Gastroesophageal sphincter (tissue), 4 donors: Measurements from ENCODE around the gene DNAH8. TPM values are rescaled to one million over a fixed set of nuclear protein-coding genes. Genes with fewer than 3 reads are reported as not detected.

ENCODE experiments used
- ATAC-seq: fragments of 150-250 bp; one replicate; pipeline ENCODE4 v1.9.1; 2016; ENCODE audit warnings: mild to moderate bottlenecking, moderate library complexity
- H3K27ac ChIP-seq, 4 donors: fragments of 200-600 bp; sonication (generic) in 3 of 4; 1 replicate in 3 of 4; 2 replicates in 1 of 4; pipeline ENCODE4 v1.5.1; 2016 to 2019
- H3K27me3 ChIP-seq: fragments of 200-600 bp; sonication (generic); one replicate; pipeline ENCODE4 v1.5.1; 2019
- H3K36me3 ChIP-seq, 2 donors: fragments of 200-600 bp; sonication (generic); one replicate each; pipeline ENCODE4 v1.5.1; 2019; ENCODE audit warnings: control low read depth in 1 of 2
- H3K4me1 ChIP-seq, 3 donors: fragments of 200-600 bp; sonication (generic); 1 replicate in 2 of 3; 2 replicates in 1 of 3; pipeline ENCODE4 v1.5.1; 2016 to 2019; ENCODE audit warnings: control low read depth in 2 of 3
- H3K4me3 ChIP-seq, 2 donors: fragments of 200-600 bp; sonication (generic); one replicate each; pipeline ENCODE4 v1.5.1; 2019; ENCODE audit warnings: mild to moderate bottlenecking in 1 of 2, moderate library complexity in 1 of 2
- H3K9me3 ChIP-seq, 3 donors: fragments of 200-600 bp; sonication (generic); one replicate each; pipeline ENCODE4 v1.5.1; 2017 to 2019; ENCODE audit warnings: control low read depth in 2 of 3
- CTCF ChIP-seq, 4 experiments: fragments of 200-600 bp in 2 of 4; fragments of 450-650 bp in 2 of 4; sonication (generic) in 1 of 4; IDR thresholded peaks; one replicate each; pipeline ENCODE4 v1.5.1; 2017 to 2019; ENCODE audit warnings: antibody characterized with exemption in 4 of 4, mild to moderate bottlenecking in 2 of 4, moderate library complexity in 2 of 4
- EP300 ChIP-seq: sonication (generic); formaldehyde crosslinking; IDR thresholded peaks from one replicate; pipeline ENCODE4 v1.6.1; 2017; ENCODE audit warnings: antibody characterized with exemption, mild to moderate bottlenecking
- POLR2A ChIP-seq, 2 donors: fragments of 450-650 bp; IDR thresholded peaks; one replicate each; pipeline ENCODE4 v1.6.1; 2017; ENCODE audit warnings: antibody characterized with exemption in 2 of 2, mild to moderate bottlenecking in 2 of 2, moderate library complexity in 1 of 2
- POLR2AphosphoS5 ChIP-seq: sonication (generic); formaldehyde crosslinking; IDR thresholded peaks from one replicate; pipeline ENCODE4 v1.6.1; 2017; ENCODE audit warnings: antibody characterized with exemption
- WGBS, 2 donors: methylation state at CpG; one replicate each; pipeline ENCODE4 v1.1.5; 2018; ENCODE audit warnings: low coverage in 1 of 2; 5-methylcytosine and 5-hydroxymethylcytosine counted together
- total RNA-seq, 4 donors: library from RNA; depleted of rRNA; stranded (reverse); fragments of >200 nt; gene quantifications; one replicate each; pipeline ENCODE4 v1.1.0, GENCODE V29; 2016

The DNAH8 gene
- total RNA-seq, 4 donors from 2014 or later, result not detected

GRCh38 chr6:39044181-39044580 lies 329.1 kb downstream of the DNAH8 start:
- H3K4me3 ChIP-seq, result no peak overlapping the region
- H3K27ac ChIP-seq, result no peak overlapping the region
- H3K4me1 ChIP-seq, result peaks cover 0 to 9% (median 5%) of the 10 kb centered on the region in 3 donors
- H3K36me3 ChIP-seq, result no peaks in the 10 kb centered on the region
- ATAC-seq, result no peak
- 39 to 92% methylated on average over 3 to 4 of the region's 4 CpGs for WGBS, 2 donors
- no peak for TF ChIP-seq POLR2AphosphoS5
- TF ChIP-seq CTCF (IDR thresholded peaks at IDR 0.05), result no peak
- no peak for TF ChIP-seq POLR2A (IDR thresholded peaks at IDR 0.05)
- no peak for TF ChIP-seq EP300
- H3K9me3 ChIP-seq, result peaks cover 0 to 7% (median 0%) of the 10 kb centered on the region in 3 donors
- peaks cover 78% of the 10 kb centered on the region for H3K27me3 ChIP-seq

- Histone ChIP-seq H3K9me3 (no peaks in the 10 kb centered on the region), H3K27ac (no peak overlapping the region), H3K4me1 (peaks cover 0 to 10% (median 5%) of the 10 kb centered on the region in 3 donors), H3K4me3 (no peak overlapping the region), H3K36me3 (no peaks in the 10 kb centered on the region), H3K27me3 (peaks cover 67% of the 10 kb centered on the region)
- no peak for ATAC-seq
- no peak for TF ChIP-seq POLR2A (IDR thresholded peaks at IDR 0.05)
- 93 to 100% methylated on average over 1 to 2 of the region's 6 CpGs for WGBS, 2 donors
Measured at GRCh38 chr6:39047434-39048327, 332.6 kb downstream of the DNAH8 start.

- Histone ChIP-seq H3K4me1 (peaks cover 0 to 10% (median 5%) of the 10 kb centered on the region in 3 donors), H3K27ac (no peak within 1 kb of the TSS), H3K9me3 (no peaks in the 10 kb centered on the region), H3K27me3 (peaks cover 69% of the 10 kb centered on the region), H3K36me3 (no peaks in the 10 kb centered on the region), H3K4me3 (peak within 1 kb of the TSS in 1 of 2 donors; percentile 44)
- TF ChIP-seq CTCF (IDR thresholded peaks at IDR 0.05) (no peak), POLR2A (IDR thresholded peaks at IDR 0.05) (no peak), POLR2AphosphoS5 (no peak), EP300 (no peak)
- 8 to 20% methylated on average over 5 to 11 of the region's 74 CpGs for WGBS, 2 donors
- ATAC-seq, result no peak
Measured at GRCh38 chr6:39048481-39049399, 333.6 kb downstream of the DNAH8 start, which contains the start of gene GLP1R. Gene GLP1R (plus strand): TSS chr6:39048781. CDS start chr6:39048841, 60 bp downstream.

GRCh38 chr6:39049575-39050283 lies 334.6 kb downstream of the DNAH8 start:
- no peak for ATAC-seq
- Histone ChIP-seq H3K27me3 (peaks cover 75% of the 10 kb centered on the region), H3K27ac (no peak overlapping the region), H3K9me3 (no peaks in the 10 kb centered on the region), H3K4me3 (no peak overlapping the region), H3K4me1 (peaks cover 0 to 10% (median 5%) of the 10 kb centered on the region in 3 donors), H3K36me3 (no peaks in the 10 kb centered on the region)
- TF ChIP-seq POLR2A (IDR thresholded peaks at IDR 0.05) (no peak), EP300 (no peak), POLR2AphosphoS5 (no peak), CTCF (IDR thresholded peaks at IDR 0.05) (no peak)
- WGBS, 2 donors, result 95% methylated on average over 5 of the region's 9 CpGs; no CpG with 5 or more reads in 1 of the 2 donors
